ENCODE measurements around the gene TEAD1.

- TF ChIP-seq REST (IDR thresholded peaks at IDR 0.05), result no peak
- TF ChIP-seq CTCF (IDR thresholded peaks at IDR 0.05; ENCODE audit: low read depth, low read length, missing input control), result no peak
- TF ChIP-seq HNF4G (IDR thresholded peaks at IDR 0.05), result no peak
Measured at GRCh38 chr11:12973528-12974181, 299.4 kb downstream of the TEAD1 start.

Data from liver (tissue), 3 donors.